ENCODE data around the gene HYAL3.

DNA sequence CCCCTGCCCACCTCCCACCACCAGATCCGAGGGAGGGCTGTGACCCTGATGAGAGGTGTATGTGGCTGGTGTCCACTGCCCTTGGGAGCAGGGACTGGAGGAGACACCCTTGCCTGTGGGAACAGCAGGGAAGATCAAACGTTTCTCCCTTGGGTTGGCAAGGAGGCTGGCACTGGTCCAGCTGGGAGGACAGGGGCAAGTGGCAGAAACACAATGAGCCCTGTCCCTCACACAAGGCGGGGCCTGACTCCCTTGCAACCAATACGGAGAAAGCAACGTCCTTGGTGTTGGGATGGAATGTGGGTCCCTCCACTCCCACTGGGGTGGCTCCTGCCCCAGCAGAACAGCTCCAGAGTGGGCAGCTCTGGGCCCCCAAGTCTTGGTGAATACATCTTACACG, 18.1 kb upstream of the HYAL3 start:
- TF ChIP-seq, protein P1, sequence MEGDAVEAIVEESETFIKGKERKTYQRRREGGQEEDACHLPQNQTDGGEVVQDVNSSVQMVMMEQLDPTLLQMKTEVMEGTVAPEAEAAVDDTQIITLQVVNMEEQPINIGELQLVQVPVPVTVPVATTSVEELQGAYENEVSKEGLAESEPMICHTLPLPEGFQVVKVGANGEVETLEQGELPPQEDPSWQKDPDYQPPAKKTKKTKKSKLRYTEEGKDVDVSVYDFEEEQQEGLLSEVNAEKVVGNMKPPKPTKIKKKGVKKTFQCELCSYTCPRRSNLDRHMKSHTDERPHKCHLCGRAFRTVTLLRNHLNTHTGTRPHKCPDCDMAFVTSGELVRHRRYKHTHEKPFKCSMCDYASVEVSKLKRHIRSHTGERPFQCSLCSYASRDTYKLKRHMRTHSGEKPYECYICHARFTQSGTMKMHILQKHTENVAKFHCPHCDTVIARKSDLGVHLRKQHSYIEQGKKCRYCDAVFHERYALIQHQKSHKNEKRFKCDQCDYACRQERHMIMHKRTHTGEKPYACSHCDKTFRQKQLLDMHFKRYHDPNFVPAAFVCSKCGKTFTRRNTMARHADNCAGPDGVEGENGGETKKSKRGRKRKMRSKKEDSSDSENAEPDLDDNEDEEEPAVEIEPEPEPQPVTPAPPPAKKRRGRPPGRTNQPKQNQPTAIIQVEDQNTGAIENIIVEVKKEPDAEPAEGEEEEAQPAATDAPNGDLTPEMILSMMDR (IDR thresholded peaks at IDR 0.05): no peak
- TF ChIP-seq, protein P2, sequence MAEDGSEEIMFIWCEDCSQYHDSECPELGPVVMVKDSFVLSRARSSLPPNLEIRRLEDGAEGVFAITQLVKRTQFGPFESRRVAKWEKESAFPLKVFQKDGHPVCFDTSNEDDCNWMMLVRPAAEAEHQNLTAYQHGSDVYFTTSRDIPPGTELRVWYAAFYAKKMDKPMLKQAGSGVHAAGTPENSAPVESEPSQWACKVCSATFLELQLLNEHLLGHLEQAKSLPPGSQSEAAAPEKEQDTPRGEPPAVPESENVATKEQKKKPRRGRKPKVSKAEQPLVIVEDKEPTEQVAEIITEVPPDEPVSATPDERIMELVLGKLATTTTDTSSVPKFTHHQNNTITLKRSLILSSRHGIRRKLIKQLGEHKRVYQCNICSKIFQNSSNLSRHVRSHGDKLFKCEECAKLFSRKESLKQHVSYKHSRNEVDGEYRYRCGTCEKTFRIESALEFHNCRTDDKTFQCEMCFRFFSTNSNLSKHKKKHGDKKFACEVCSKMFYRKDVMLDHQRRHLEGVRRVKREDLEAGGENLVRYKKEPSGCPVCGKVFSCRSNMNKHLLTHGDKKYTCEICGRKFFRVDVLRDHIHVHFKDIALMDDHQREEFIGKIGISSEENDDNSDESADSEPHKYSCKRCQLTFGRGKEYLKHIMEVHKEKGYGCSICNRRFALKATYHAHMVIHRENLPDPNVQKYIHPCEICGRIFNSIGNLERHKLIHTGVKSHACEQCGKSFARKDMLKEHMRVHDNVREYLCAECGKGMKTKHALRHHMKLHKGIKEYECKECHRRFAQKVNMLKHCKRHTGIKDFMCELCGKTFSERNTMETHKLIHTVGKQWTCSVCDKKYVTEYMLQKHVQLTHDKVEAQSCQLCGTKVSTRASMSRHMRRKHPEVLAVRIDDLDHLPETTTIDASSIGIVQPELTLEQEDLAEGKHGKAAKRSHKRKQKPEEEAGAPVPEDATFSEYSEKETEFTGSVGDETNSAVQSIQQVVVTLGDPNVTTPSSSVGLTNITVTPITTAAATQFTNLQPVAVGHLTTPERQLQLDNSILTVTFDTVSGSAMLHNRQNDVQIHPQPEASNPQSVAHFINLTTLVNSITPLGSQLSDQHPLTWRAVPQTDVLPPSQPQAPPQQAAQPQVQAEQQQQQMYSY (CRISPR knock-in tag; IDR thresholded peaks at IDR 0.05): no peak
- TF ChIP-seq ZBTB21 (CRISPR knock-in tag; IDR thresholded peaks at IDR 0.05; ENCODE audit: borderline replicate concordance): no peak
- TF ChIP-seq, protein P3, sequence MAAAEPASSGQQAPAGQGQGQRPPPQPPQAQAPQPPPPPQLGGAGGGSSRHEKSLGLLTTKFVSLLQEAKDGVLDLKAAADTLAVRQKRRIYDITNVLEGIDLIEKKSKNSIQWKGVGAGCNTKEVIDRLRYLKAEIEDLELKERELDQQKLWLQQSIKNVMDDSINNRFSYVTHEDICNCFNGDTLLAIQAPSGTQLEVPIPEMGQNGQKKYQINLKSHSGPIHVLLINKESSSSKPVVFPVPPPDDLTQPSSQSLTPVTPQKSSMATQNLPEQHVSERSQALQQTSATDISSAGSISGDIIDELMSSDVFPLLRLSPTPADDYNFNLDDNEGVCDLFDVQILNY (CRISPR knock-in tag; IDR thresholded peaks at IDR 0.05): no peak
- TF ChIP-seq NFYB (CRISPR knock-in tag; conservative IDR thresholded peaks at IDR 0.05; ENCODE audit: low read depth): no peak
- TF ChIP-seq, protein P4, sequence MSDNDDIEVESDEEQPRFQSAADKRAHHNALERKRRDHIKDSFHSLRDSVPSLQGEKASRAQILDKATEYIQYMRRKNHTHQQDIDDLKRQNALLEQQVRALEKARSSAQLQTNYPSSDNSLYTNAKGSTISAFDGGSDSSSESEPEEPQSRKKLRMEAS (CRISPR knock-in tag; IDR thresholded peaks at IDR 0.05): no peak
- TF ChIP-seq, protein P5, sequence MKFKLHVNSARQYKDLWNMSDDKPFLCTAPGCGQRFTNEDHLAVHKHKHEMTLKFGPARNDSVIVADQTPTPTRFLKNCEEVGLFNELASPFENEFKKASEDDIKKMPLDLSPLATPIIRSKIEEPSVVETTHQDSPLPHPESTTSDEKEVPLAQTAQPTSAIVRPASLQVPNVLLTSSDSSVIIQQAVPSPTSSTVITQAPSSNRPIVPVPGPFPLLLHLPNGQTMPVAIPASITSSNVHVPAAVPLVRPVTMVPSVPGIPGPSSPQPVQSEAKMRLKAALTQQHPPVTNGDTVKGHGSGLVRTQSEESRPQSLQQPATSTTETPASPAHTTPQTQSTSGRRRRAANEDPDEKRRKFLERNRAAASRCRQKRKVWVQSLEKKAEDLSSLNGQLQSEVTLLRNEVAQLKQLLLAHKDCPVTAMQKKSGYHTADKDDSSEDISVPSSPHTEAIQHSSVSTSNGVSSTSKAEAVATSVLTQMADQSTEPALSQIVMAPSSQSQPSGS (CRISPR knock-in tag; IDR thresholded peaks at IDR 0.05; ENCODE audit: borderline replicate concordance, low read depth): no peak
- TF ChIP-seq ESRRA (CRISPR knock-in tag; IDR thresholded peaks at IDR 0.05; ENCODE audit: borderline replicate concordance): no peak
